ENCODE results near the gene ADGB. TPM values are rescaled to one million over a fixed set of nuclear protein-coding genes. Genes with fewer than 3 reads are reported as not detected.
"Not testable (repeated sequence)": the region's sequence is repeated elsewhere in the genome, so short reads cannot be mapped to it uniquely, and the experiment has no call there.

ADGB gene
- total RNA-seq (2012; rRNA removed): not detected in 2 replicates

GRCh38 chr6:146598772-146599405, at the start of gene ADGB:
ADGB (plus strand) TSS chr6:146598972; CDS start chr6:146599041, 69 bp downstream.
- Histone ChIP-seq H3K9ac (ENCODE audit: low read depth, low read length) (peak within 1 kb of the TSS; percentile 72), H3K4me3 (ENCODE audit: low read length) (peak within 1 kb of the TSS; percentile 81), H3K4me1 (ENCODE audit: control insufficient read depth, insufficient read depth, low read length) (peaks cover 10% of the 10 kb centered on the region), H3K27me3 (ENCODE audit: control insufficient read depth, insufficient read depth, low read length) (no peaks in the 10 kb centered on the region), H3K4me2 (ENCODE audit: low read length) (peak within 1 kb of the TSS; percentile 96), H3K9me3 (replicated peaks; ENCODE audit: low read length) (no peaks in the 10 kb centered on the region), H3K36me3 (ENCODE audit: insufficient read depth, low read length) (no peaks in the 10 kb centered on the region)

GRCh38 chr6:146550911-146551310, 47.9 kb upstream of the ADGB start:
- Histone ChIP-seq H3K4me1 (ENCODE audit: control insufficient read depth, insufficient read depth, low read length) (peaks cover 30% of the 10 kb centered on the region), H3K9me3 (replicated peaks; ENCODE audit: low read length) (no peaks in the 10 kb centered on the region), H3K27me3 (ENCODE audit: control insufficient read depth, insufficient read depth, low read length) (no peaks in the 10 kb centered on the region), H3K9ac (ENCODE audit: low read depth, low read length) (no peak overlapping the region), H3K4me2 (ENCODE audit: low read length) (peak overlapping the region; percentile 12), H3K36me3 (ENCODE audit: insufficient read depth, low read length) (peaks cover 47% of the 10 kb centered on the region), H3K4me3 (ENCODE audit: low read length) (no peak overlapping the region)

GRCh38 chr6:146551545-146551944, 47.2 kb upstream of the ADGB start:
- no peak overlapping the region for H3K4me3 ChIP-seq (ENCODE audit: low read length)
- no peaks in the 10 kb centered on the region for H3K9me3 ChIP-seq (replicated peaks; ENCODE audit: low read length)
- peaks cover 25% of the 10 kb centered on the region for H3K4me1 ChIP-seq (ENCODE audit: control insufficient read depth, insufficient read depth, low read length)
- H3K9ac ChIP-seq (ENCODE audit: low read depth, low read length): no peak overlapping the region
- peak overlapping the region; percentile 12 for H3K4me2 ChIP-seq (ENCODE audit: low read length)
- peaks cover 47% of the 10 kb centered on the region for H3K36me3 ChIP-seq (ENCODE audit: insufficient read depth, low read length)
- no peaks in the 10 kb centered on the region for H3K27me3 ChIP-seq (ENCODE audit: control insufficient read depth, insufficient read depth, low read length)

- no peaks in the 10 kb centered on the region for H3K27me3 ChIP-seq (ENCODE audit: control insufficient read depth, insufficient read depth, low read length)
- no peaks in the 10 kb centered on the region for H3K9me3 ChIP-seq (replicated peaks; ENCODE audit: low read length)
- H3K36me3 ChIP-seq (ENCODE audit: insufficient read depth, low read length): peaks cover 47% of the 10 kb centered on the region
- no peak overlapping the region for H3K4me3 ChIP-seq (ENCODE audit: low read length)
- peaks cover 9% of the 10 kb centered on the region for H3K4me1 ChIP-seq (ENCODE audit: control insufficient read depth, insufficient read depth, low read length)
- H3K9ac ChIP-seq (ENCODE audit: low read depth, low read length): no peak overlapping the region
- no peak overlapping the region for H3K4me2 ChIP-seq (ENCODE audit: low read length)
These were observed 45.2 kb upstream of the ADGB start for GRCh38 chr6:146553377-146554135.

- H3K27me3 ChIP-seq (ENCODE audit: control insufficient read depth, insufficient read depth, low read length): no peaks in the 10 kb centered on the region
- no peak overlapping the region for H3K4me3 ChIP-seq (ENCODE audit: low read length)
- no peak overlapping the region for H3K4me2 ChIP-seq (ENCODE audit: low read length)
- no peak overlapping the region for H3K9ac ChIP-seq (ENCODE audit: low read depth, low read length)
- peaks cover 4% of the 10 kb centered on the region for H3K36me3 ChIP-seq (ENCODE audit: insufficient read depth, low read length)
- no peaks in the 10 kb centered on the region for H3K4me1 ChIP-seq (ENCODE audit: control insufficient read depth, insufficient read depth, low read length)
- H3K9me3 ChIP-seq (replicated peaks; ENCODE audit: low read length): no peaks in the 10 kb centered on the region
These were observed 38.2 kb upstream of the ADGB start for GRCh38 chr6:146560607-146561006.

GRCh38 chr6:146566661-146567060, 32.1 kb upstream of the ADGB start:
- H3K36me3 ChIP-seq (ENCODE audit: insufficient read depth, low read length); H3K4me1 ChIP-seq (ENCODE audit: control insufficient read depth, insufficient read depth, low read length); H3K4me3 ChIP-seq (ENCODE audit: low read length); H3K9ac ChIP-seq (ENCODE audit: low read depth, low read length); H3K9me3 ChIP-seq (replicated peaks; ENCODE audit: low read length); H3K27me3 ChIP-seq (ENCODE audit: control insufficient read depth, insufficient read depth, low read length); H3K4me2 ChIP-seq (ENCODE audit: low read length): not testable (repeated sequence)

GRCh38 chr6:146568619-146569018, 30.2 kb upstream of the ADGB start:
- not testable (repeated sequence) for H3K9ac ChIP-seq (ENCODE audit: low read depth, low read length); H3K9me3 ChIP-seq (replicated peaks; ENCODE audit: low read length); H3K4me3 ChIP-seq (ENCODE audit: low read length)

GRCh38 chr6:146574211-146574610, 24.6 kb upstream of the ADGB start:
- H3K36me3 ChIP-seq (ENCODE audit: insufficient read depth, low read length): no peaks in the 10 kb centered on the region
- no peak overlapping the region for H3K4me3 ChIP-seq (ENCODE audit: low read length)
- no peak overlapping the region for H3K9ac ChIP-seq (ENCODE audit: low read depth, low read length)
- no peak overlapping the region for H3K4me2 ChIP-seq (ENCODE audit: low read length)
- H3K9me3 ChIP-seq (replicated peaks; ENCODE audit: low read length): no peaks in the 10 kb centered on the region
- H3K4me1 ChIP-seq (ENCODE audit: control insufficient read depth, insufficient read depth, low read length): no peaks in the 10 kb centered on the region
- no peaks in the 10 kb centered on the region for H3K27me3 ChIP-seq (ENCODE audit: control insufficient read depth, insufficient read depth, low read length)

More at GRCh38 chr6:146568619-146569018, 30.2 kb upstream of the ADGB start:
- not testable (repeated sequence) for H3K36me3 ChIP-seq (ENCODE audit: insufficient read depth, low read length); H3K27me3 ChIP-seq (ENCODE audit: control insufficient read depth, insufficient read depth, low read length); H3K4me1 ChIP-seq (ENCODE audit: control insufficient read depth, insufficient read depth, low read length); H3K4me2 ChIP-seq (ENCODE audit: low read length)

- Histone ChIP-seq H3K4me3 (ENCODE audit: low read length) (no peak overlapping the region), H3K4me1 (ENCODE audit: control insufficient read depth, insufficient read depth, low read length) (no peaks in the 10 kb centered on the region), H3K36me3 (ENCODE audit: insufficient read depth, low read length) (no peaks in the 10 kb centered on the region), H3K9ac (ENCODE audit: low read depth, low read length) (no peak overlapping the region), H3K4me2 (ENCODE audit: low read length) (no peak overlapping the region), H3K9me3 (replicated peaks; ENCODE audit: low read length) (no peaks in the 10 kb centered on the region), H3K27me3 (ENCODE audit: control insufficient read depth, insufficient read depth, low read length) (no peaks in the 10 kb centered on the region)
These were observed 20.7 kb upstream of the ADGB start for GRCh38 chr6:146578054-146578453.

GRCh38 chr6:146581968-146582367, 16.8 kb upstream of the ADGB start:
- Histone ChIP-seq H3K36me3 (ENCODE audit: insufficient read depth, low read length) (no peaks in the 10 kb centered on the region), H3K4me1 (ENCODE audit: control insufficient read depth, insufficient read depth, low read length) (no peaks in the 10 kb centered on the region)

GRCh38 chr6:146582857-146583256, 15.9 kb upstream of the ADGB start:
- no peak overlapping the region for H3K4me3 ChIP-seq (ENCODE audit: low read length)
- no peak overlapping the region for H3K9ac ChIP-seq (ENCODE audit: low read depth, low read length)
- no peaks in the 10 kb centered on the region for H3K9me3 ChIP-seq (replicated peaks; ENCODE audit: low read length)
- no peaks in the 10 kb centered on the region for H3K36me3 ChIP-seq (ENCODE audit: insufficient read depth, low read length)
- H3K4me1 ChIP-seq (ENCODE audit: control insufficient read depth, insufficient read depth, low read length): no peaks in the 10 kb centered on the region
- H3K4me2 ChIP-seq (ENCODE audit: low read length): no peak overlapping the region
- no peaks in the 10 kb centered on the region for H3K27me3 ChIP-seq (ENCODE audit: control insufficient read depth, insufficient read depth, low read length)

More at GRCh38 chr6:146581968-146582367, 16.8 kb upstream of the ADGB start:
- H3K4me2 ChIP-seq (ENCODE audit: low read length): no peak overlapping the region
- H3K9me3 ChIP-seq (replicated peaks; ENCODE audit: low read length): no peaks in the 10 kb centered on the region
- H3K4me3 ChIP-seq (ENCODE audit: low read length): no peak overlapping the region
- no peak overlapping the region for H3K9ac ChIP-seq (ENCODE audit: low read depth, low read length)
- no peaks in the 10 kb centered on the region for H3K27me3 ChIP-seq (ENCODE audit: control insufficient read depth, insufficient read depth, low read length)

- no peak overlapping the region for H3K4me2 ChIP-seq (ENCODE audit: low read length)
These were observed 14.8 kb upstream of the ADGB start for GRCh38 chr6:146583966-146584365.

More at GRCh38 chr6:146583966-146584365, 14.8 kb upstream of the ADGB start:
- H3K27me3 ChIP-seq (ENCODE audit: control insufficient read depth, insufficient read depth, low read length): no peaks in the 10 kb centered on the region
- H3K36me3 ChIP-seq (ENCODE audit: insufficient read depth, low read length): no peaks in the 10 kb centered on the region
- no peak overlapping the region for H3K9ac ChIP-seq (ENCODE audit: low read depth, low read length)
- H3K4me3 ChIP-seq (ENCODE audit: low read length): no peak overlapping the region
- H3K9me3 ChIP-seq (replicated peaks; ENCODE audit: low read length): no peaks in the 10 kb centered on the region
- H3K4me1 ChIP-seq (ENCODE audit: control insufficient read depth, insufficient read depth, low read length): no peaks in the 10 kb centered on the region

All from skeletal muscle satellite cell (primary cell).